NT2/D1 (cell line): Measurements from ENCODE around the gene PODXL.
"Not testable (repeated sequence)": the region's sequence is repeated elsewhere in the genome, so short reads cannot be mapped to it uniquely, and the experiment has no call there.

ENCODE experiments used
- DNase-seq: peaks from one replicate; pipeline ENCODE4 v3.0.0-alpha.2; 2011; ENCODE audit warnings: low read depth, low spot score
- H3K27me3 ChIP-seq: 2 replicates; pipeline ENCODE4 v1.6.0; 2011; ENCODE audit warnings: mild to moderate bottlenecking; ENCODE audit not compliant: insufficient read length, insufficient read depth
- H3K36me3 ChIP-seq: 2 replicates; pipeline ENCODE4 v1.6.1; 2011; ENCODE audit warnings: mild to moderate bottlenecking, low read length, mixed read lengths; ENCODE audit not compliant: insufficient read depth, insufficient read length
- H3K4me1 ChIP-seq: 2 replicates; pipeline ENCODE4 v1.5.1; 2011; ENCODE audit not compliant: insufficient read depth, insufficient read length
- H3K4me3 ChIP-seq: 2 replicates; pipeline ENCODE4 v1.5.1; 2011; ENCODE audit warnings: low read depth; ENCODE audit not compliant: insufficient read length
- H3K9ac ChIP-seq: 2 replicates; pipeline ENCODE4 v1.6.0; 2011; ENCODE audit warnings: low read depth; ENCODE audit not compliant: insufficient read length
- H3K9me3 ChIP-seq: 2 replicates; pipeline ENCODE4 v1.5.1; 2011; ENCODE audit warnings: mild to moderate bottlenecking, low read length; ENCODE audit not compliant: insufficient read depth
- SUZ12 ChIP-seq: IDR thresholded peaks from 2 replicates; pipeline ENCODE4 v1.6.1; 2011; ENCODE audit not compliant: insufficient read length, insufficient read depth; ENCODE audit errors: extremely low read depth
- YY1 ChIP-seq: IDR thresholded peaks from 2 replicates; pipeline ENCODE4 v1.6.1; 2011; ENCODE audit not compliant: insufficient read length, insufficient read depth
- ZNF274 ChIP-seq: IDR thresholded peaks from 2 replicates; pipeline ENCODE4 v1.6.1; 2011; ENCODE audit warnings: mild to moderate bottlenecking, low read depth, low read length

The PODXL gene

GRCh38 chr7:131507592-131508331 is 48.7 kb downstream of the PODXL start:
- TF ChIP-seq ZNF274 (no peak), SUZ12 (no peak), YY1 (no peak)
- H3K9ac ChIP-seq = no peak overlapping the region
- H3K27me3 ChIP-seq = no peaks in the 10 kb centered on the region
- no peak overlapping the region for H3K4me3 ChIP-seq
- no peak for DNase-seq
- peaks cover 16% of the 10 kb centered on the region for H3K4me1 ChIP-seq
- peaks cover 91% of the 10 kb centered on the region for H3K36me3 ChIP-seq
- H3K9me3 ChIP-seq = no peaks in the 10 kb centered on the region

GRCh38 chr7:131506597-131506996 is 49.8 kb downstream of the PODXL start:
- no peaks in the 10 kb centered on the region for H3K9me3 ChIP-seq
- H3K9ac ChIP-seq = no peak overlapping the region
- H3K4me3 ChIP-seq = no peak overlapping the region
- H3K27me3 ChIP-seq = no peaks in the 10 kb centered on the region
- DNase-seq = no peak
- peaks cover 94% of the 10 kb centered on the region for H3K36me3 ChIP-seq
- TF ChIP-seq YY1 (no peak), SUZ12 (no peak), ZNF274 (no peak)
- peaks cover 14% of the 10 kb centered on the region for H3K4me1 ChIP-seq

GRCh38 chr7:131505636-131506557 is 50.5 kb downstream of the PODXL start:
- DNase-seq = no peak
- Histone ChIP-seq H3K36me3 (peaks cover 94% of the 10 kb centered on the region), H3K9me3 (no peaks in the 10 kb centered on the region), H3K4me1 (peaks cover 11% of the 10 kb centered on the region), H3K27me3 (no peaks in the 10 kb centered on the region), H3K4me3 (no peak overlapping the region), H3K9ac (no peak overlapping the region)
- TF ChIP-seq YY1 (no peak), ZNF274 (no peak), SUZ12 (no peak)

GRCh38 chr7:131505037-131505620 is 51.3 kb downstream of the PODXL start:
- H3K36me3 ChIP-seq = peaks cover 97% of the 10 kb centered on the region
- DNase-seq, H3K9me3 ChIP-seq, H3K4me3 ChIP-seq, H3K9ac ChIP-seq, H3K4me1 ChIP-seq, H3K27me3 ChIP-seq: not testable (repeated sequence)

GRCh38 chr7:131504157-131504899 is 52.1 kb downstream of the PODXL start:
- H3K4me1 ChIP-seq = peaks cover 8% of the 10 kb centered on the region
- no peaks in the 10 kb centered on the region for H3K9me3 ChIP-seq
- peaks cover 95% of the 10 kb centered on the region for H3K36me3 ChIP-seq
- peak overlapping the region; percentile 8 for H3K4me3 ChIP-seq
- H3K9ac ChIP-seq = no peak overlapping the region
- H3K27me3 ChIP-seq = no peaks in the 10 kb centered on the region
- TF ChIP-seq SUZ12 (no peak), YY1 (no peak), ZNF274 (no peak)
- no peak for DNase-seq

DNA sequence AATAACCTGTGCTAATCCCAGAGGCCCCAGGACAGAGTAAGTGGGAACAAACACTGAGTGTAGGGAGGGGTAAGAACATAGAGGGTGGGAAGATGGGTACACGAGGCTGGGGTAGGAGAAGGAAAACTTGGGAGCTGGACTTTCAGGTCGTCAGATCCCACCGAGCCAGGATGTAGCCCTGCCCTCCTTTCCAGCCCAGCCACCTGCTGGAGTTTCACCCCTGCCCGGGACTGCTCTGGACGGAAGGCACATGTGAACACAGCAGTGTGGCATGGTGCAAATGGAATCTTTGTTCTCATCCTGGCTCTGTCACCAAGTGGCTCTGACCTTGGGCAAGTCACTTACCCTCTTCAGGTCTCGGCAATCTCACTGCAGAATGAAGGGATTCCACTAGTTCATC is 52.8 kb downstream of the PODXL start:
- peak overlapping the region; percentile 5 for H3K9ac ChIP-seq
- H3K9me3 ChIP-seq = no peaks in the 10 kb centered on the region
- H3K36me3 ChIP-seq = peaks cover 95% of the 10 kb centered on the region
- H3K4me3 ChIP-seq = no peak overlapping the region
- no peak for DNase-seq
- no peaks in the 10 kb centered on the region for H3K27me3 ChIP-seq
- peaks cover 8% of the 10 kb centered on the region for H3K4me1 ChIP-seq
- TF ChIP-seq SUZ12 (no peak), ZNF274 (no peak), YY1 (no peak)
